Measurements from ENCODE around the gene KLK2.

The KLK2 gene

DNA sequence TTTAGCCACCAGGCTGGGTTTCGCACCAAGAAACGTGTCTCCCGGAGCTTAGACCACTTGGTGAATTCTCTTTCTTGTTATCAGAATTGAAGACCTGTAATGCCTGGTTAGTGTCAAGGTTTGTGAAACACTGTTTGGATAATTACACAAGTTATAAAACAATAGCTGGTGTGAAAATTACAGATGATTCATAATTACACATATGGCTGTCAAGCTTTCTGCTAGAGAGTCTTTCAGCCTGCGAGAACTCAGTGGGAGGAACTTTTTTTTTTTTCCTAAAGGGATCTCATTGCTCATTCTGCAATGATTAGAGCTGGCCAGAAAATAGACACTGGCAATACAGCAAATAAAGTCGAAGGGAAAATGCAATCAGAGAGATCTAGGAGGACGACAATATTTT lies 51.3 kb downstream of the KLK2 start:
- DNase-seq, result no peak
- no peaks in the 10 kb centered on the region for H3K79me2 ChIP-seq (ENCODE audit: control insufficient read depth, insufficient read depth, low read length)
- no peak overlapping the region for H2BK120ac ChIP-seq (ENCODE audit: low read depth, low read length)
- no peak overlapping the region for H3K23ac ChIP-seq (ENCODE audit: low read length)
- no peak overlapping the region for H2AK5ac ChIP-seq (ENCODE audit: low read length)
- no peak overlapping the region for H3K18ac ChIP-seq (ENCODE audit: low read length)
- H3K56ac ChIP-seq (ENCODE audit: low read length), result no peak overlapping the region
- no peaks in the 10 kb centered on the region for H3K27me3 ChIP-seq (ENCODE audit: insufficient read depth, low read length, poor library complexity)
- no peak overlapping the region for H4K5ac ChIP-seq (ENCODE audit: low read length)
- no peaks in the 10 kb centered on the region for H3K4me1 ChIP-seq (ENCODE audit: control insufficient read depth, low read depth, low read length)
- H3K36me3 ChIP-seq (ENCODE audit: control insufficient read depth, insufficient read depth, low read length), result no peaks in the 10 kb centered on the region
- no peak overlapping the region for H3K4ac ChIP-seq (ENCODE audit: low read depth, low read length)
- no peak overlapping the region for H2BK15ac ChIP-seq (replicated peaks; ENCODE audit: low read depth)
- H3K79me1 ChIP-seq (ENCODE audit: low read length), result no peaks in the 10 kb centered on the region
- no peak overlapping the region for H3K4me2 ChIP-seq (ENCODE audit: low read length)
- H3K27ac ChIP-seq (ENCODE audit: low read depth, low read length), result no peak overlapping the region
- no peak overlapping the region for H3K4me3 ChIP-seq (ENCODE audit: low read length)
- WGBS (ENCODE audit: extremely low coverage, insufficient coverage, low lambda C conversion rate), result no CpG with 5 or more reads among the region's 6 CpGs
- H4K8ac ChIP-seq (ENCODE audit: low read depth, low read length), result no peak overlapping the region
- no peak overlapping the region for H3K9ac ChIP-seq (ENCODE audit: low read length)
- no peak overlapping the region for H2BK5ac ChIP-seq (ENCODE audit: low read length)

DNA sequence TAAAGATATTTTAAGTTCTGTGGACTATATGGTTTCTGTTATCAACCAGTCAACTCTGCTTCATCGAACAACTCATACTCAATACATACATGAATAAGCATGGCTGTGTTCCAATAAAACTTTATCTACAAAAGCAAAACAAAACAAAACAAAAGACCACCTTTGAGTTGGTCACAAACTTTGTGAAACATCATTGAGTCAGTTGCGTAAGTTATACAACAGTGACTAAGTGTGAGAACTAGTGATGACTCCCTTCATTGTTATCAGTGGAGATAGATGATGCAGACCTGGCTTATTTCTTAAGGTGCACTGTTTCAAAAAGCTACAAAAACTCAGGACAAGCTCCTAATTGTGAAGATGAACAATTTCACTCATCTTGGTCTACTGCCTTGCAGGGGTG lies 52.5 kb downstream of the KLK2 start:
- Histone ChIP-seq H3K4me3 (ENCODE audit: low read length) (no peak overlapping the region), H2BK15ac (replicated peaks; ENCODE audit: low read depth) (no peak overlapping the region), H3K56ac (ENCODE audit: low read length) (no peak overlapping the region), H3K79me1 (ENCODE audit: low read length) (no peaks in the 10 kb centered on the region), H2BK120ac (ENCODE audit: low read depth, low read length) (no peak overlapping the region), H2BK5ac (ENCODE audit: low read length) (no peak overlapping the region), H3K9ac (ENCODE audit: low read length) (no peak overlapping the region), H3K36me3 (ENCODE audit: control insufficient read depth, insufficient read depth, low read length) (no peaks in the 10 kb centered on the region), H3K79me2 (ENCODE audit: control insufficient read depth, insufficient read depth, low read length) (no peaks in the 10 kb centered on the region), H3K4ac (ENCODE audit: low read depth, low read length) (no peak overlapping the region), H4K8ac (ENCODE audit: low read depth, low read length) (no peak overlapping the region), H3K4me1 (ENCODE audit: control insufficient read depth, low read depth, low read length) (no peaks in the 10 kb centered on the region), H3K4me2 (ENCODE audit: low read length) (no peak overlapping the region), H3K27me3 (ENCODE audit: insufficient read depth, low read length, poor library complexity) (no peaks in the 10 kb centered on the region), H3K18ac (ENCODE audit: low read length) (no peak overlapping the region), H3K27ac (ENCODE audit: low read depth, low read length) (no peak overlapping the region), H4K5ac (ENCODE audit: low read length) (no peak overlapping the region), H2AK5ac (ENCODE audit: low read length) (no peak overlapping the region), H3K23ac (ENCODE audit: low read length) (no peak overlapping the region)
- WGBS (ENCODE audit: extremely low coverage, insufficient coverage, low lambda C conversion rate), result no CpG with 5 or more reads among the region's 2 CpGs
- no peak for DNase-seq

DNA sequence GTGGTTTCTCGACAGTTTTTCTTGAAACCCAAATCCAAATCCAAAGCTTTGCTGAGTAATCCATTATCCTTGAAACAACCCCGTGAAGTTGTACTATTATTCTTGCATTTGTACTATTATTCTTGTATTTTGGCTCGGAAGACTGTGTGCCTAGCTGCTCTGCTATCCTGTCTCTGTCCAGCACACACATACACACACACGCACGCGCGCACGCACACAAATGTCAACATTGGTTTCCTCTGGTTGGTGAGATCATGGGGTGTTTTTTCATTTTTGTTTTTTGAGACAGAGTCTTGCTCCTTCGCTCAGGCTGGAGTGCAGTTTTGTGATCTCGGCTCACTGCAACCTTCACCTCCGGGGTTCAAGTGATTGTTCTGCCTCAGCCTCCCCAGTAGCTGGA lies 52.9 kb downstream of the KLK2 start:
- Histone ChIP-seq H3K4ac (ENCODE audit: low read depth, low read length) (no peak overlapping the region), H3K18ac (ENCODE audit: low read length) (no peak overlapping the region), H3K56ac (ENCODE audit: low read length) (no peak overlapping the region), H3K27ac (ENCODE audit: low read depth, low read length) (no peak overlapping the region), H3K4me2 (ENCODE audit: low read length) (no peak overlapping the region), H3K4me3 (ENCODE audit: low read length) (no peak overlapping the region), H3K9ac (ENCODE audit: low read length) (no peak overlapping the region), H3K27me3 (ENCODE audit: insufficient read depth, low read length, poor library complexity) (no peaks in the 10 kb centered on the region), H2BK15ac (replicated peaks; ENCODE audit: low read depth) (no peak overlapping the region), H2BK120ac (ENCODE audit: low read depth, low read length) (no peak overlapping the region), H3K4me1 (ENCODE audit: control insufficient read depth, low read depth, low read length) (no peaks in the 10 kb centered on the region), H2BK5ac (ENCODE audit: low read length) (no peak overlapping the region), H2AK5ac (ENCODE audit: low read length) (no peak overlapping the region), H4K8ac (ENCODE audit: low read depth, low read length) (no peak overlapping the region), H3K79me1 (ENCODE audit: low read length) (no peaks in the 10 kb centered on the region), H3K36me3 (ENCODE audit: control insufficient read depth, insufficient read depth, low read length) (no peaks in the 10 kb centered on the region), H4K5ac (ENCODE audit: low read length) (no peak overlapping the region), H3K79me2 (ENCODE audit: control insufficient read depth, insufficient read depth, low read length) (no peaks in the 10 kb centered on the region), H3K23ac (ENCODE audit: low read length) (no peak overlapping the region)
- WGBS (ENCODE audit: extremely low coverage, insufficient coverage, low lambda C conversion rate), result no CpG with 5 or more reads among the region's 11 CpGs
- DNase-seq, result no peak

DNA sequence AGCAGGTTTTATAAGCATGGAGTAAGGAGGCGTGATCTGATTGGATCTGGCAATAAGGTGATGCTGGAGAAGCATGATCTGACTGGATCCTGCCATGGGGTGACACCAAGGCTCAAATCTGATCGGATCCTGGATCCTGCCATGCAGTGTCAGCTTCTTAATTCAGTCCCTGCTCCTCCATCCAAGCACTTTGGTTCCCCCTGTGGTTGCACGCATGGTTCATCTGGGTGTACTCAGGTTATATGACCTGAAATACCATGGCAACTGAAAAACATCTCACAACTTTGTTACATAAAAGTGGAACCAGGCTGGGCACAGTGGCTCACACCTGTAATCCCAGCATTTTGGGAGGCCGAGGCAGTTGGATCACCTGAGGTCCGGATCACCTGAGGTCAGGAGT lies 55.6 kb downstream of the KLK2 start:
- no peak overlapping the region for H2AK5ac ChIP-seq (ENCODE audit: low read length)
- H3K56ac ChIP-seq (ENCODE audit: low read length), result no peak overlapping the region
- H3K4me1 ChIP-seq (ENCODE audit: control insufficient read depth, low read depth, low read length), result no peaks in the 10 kb centered on the region
- no peak overlapping the region for H3K27ac ChIP-seq (ENCODE audit: low read depth, low read length)
- peak; percentile 50 for DNase-seq
- H4K5ac ChIP-seq (ENCODE audit: low read length), result no peak overlapping the region
- no peak overlapping the region for H4K8ac ChIP-seq (ENCODE audit: low read depth, low read length)
- no peaks in the 10 kb centered on the region for H3K79me1 ChIP-seq (ENCODE audit: low read length)
- no peak overlapping the region for H3K18ac ChIP-seq (ENCODE audit: low read length)
- no peak overlapping the region for H3K9ac ChIP-seq (ENCODE audit: low read length)
- H2BK5ac ChIP-seq (ENCODE audit: low read length), result no peak overlapping the region
- no peaks in the 10 kb centered on the region for H3K36me3 ChIP-seq (ENCODE audit: control insufficient read depth, insufficient read depth, low read length)
- no peaks in the 10 kb centered on the region for H3K27me3 ChIP-seq (ENCODE audit: insufficient read depth, low read length, poor library complexity)
- H3K4ac ChIP-seq (ENCODE audit: low read depth, low read length), result no peak overlapping the region
- no peak overlapping the region for H2BK15ac ChIP-seq (replicated peaks; ENCODE audit: low read depth)
- no peak overlapping the region for H2BK120ac ChIP-seq (ENCODE audit: low read depth, low read length)
- no peak overlapping the region for H3K23ac ChIP-seq (ENCODE audit: low read length)
- WGBS (ENCODE audit: extremely low coverage, insufficient coverage, low lambda C conversion rate), result no CpG with 5 or more reads among the region's 5 CpGs
- H3K4me3 ChIP-seq (ENCODE audit: low read length), result no peak overlapping the region
- H3K79me2 ChIP-seq (ENCODE audit: control insufficient read depth, insufficient read depth, low read length), result no peaks in the 10 kb centered on the region
- no peak overlapping the region for H3K4me2 ChIP-seq (ENCODE audit: low read length)

All from mesendoderm (in vitro differentiated cells).